ENCODE results near the gene COX5A. TPM values are rescaled to one million over a fixed set of nuclear protein-coding genes. Genes with fewer than 3 reads are reported as not detected.
A peak's percentile ranks its signal among the peaks of the same experiment; 100 is the strongest.

The COX5A gene
- total and polyA plus RNA-seq, 2 of the 13 experiments (the other 11 are each of a cell fraction or from before 2014, with no cell fraction given): 158 to 218 TPM

DNA sequence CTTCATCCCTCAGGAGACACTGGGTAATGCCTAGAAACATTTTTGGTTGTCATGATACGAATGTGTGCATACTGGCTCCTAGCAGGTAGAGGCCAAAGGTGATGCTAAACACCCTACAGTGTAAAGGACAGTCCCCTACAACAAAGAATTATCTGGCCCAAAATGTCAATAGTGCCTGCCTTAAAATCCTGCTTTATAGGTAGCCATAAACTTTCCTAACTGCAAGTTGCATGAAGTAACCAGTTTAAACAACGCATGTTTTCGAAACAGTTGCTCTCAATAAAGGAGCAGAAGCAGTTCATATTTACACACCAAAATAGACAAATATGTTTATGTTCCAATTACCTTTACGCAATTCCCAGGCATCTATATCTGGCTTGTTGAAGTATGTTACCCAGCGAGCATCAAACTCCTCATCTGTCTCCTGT lies 9.1 kb downstream of the COX5A start (continued):
- TF ChIP-seq, protein P1, sequence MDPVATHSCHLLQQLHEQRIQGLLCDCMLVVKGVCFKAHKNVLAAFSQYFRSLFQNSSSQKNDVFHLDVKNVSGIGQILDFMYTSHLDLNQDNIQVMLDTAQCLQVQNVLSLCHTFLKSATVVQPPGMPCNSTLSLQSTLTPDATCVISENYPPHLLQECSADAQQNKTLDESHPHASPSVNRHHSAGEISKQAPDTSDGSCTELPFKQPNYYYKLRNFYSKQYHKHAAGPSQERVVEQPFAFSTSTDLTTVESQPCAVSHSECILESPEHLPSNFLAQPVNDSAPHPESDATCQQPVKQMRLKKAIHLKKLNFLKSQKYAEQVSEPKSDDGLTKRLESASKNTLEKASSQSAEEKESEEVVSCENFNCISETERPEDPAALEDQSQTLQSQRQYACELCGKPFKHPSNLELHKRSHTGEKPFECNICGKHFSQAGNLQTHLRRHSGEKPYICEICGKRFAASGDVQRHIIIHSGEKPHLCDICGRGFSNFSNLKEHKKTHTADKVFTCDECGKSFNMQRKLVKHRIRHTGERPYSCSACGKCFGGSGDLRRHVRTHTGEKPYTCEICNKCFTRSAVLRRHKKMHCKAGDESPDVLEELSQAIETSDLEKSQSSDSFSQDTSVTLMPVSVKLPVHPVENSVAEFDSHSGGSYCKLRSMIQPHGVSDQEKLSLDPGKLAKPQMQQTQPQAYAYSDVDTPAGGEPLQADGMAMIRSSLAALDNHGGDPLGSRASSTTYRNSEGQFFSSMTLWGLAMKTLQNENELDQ (CRISPR knock-in tag; IDR thresholded peaks at IDR 0.05; ENCODE audit: borderline replicate concordance): no peak
- TF ChIP-seq ZNF7 (CRISPR knock-in tag; IDR thresholded peaks at IDR 0.05): no peak
- TF ChIP-seq IRF2 (CRISPR knock-in tag; IDR thresholded peaks at IDR 0.05): no peak
- no peak for TF ChIP-seq ZNF34 (CRISPR knock-in tag; IDR thresholded peaks at IDR 0.05; ENCODE audit: borderline replicate concordance)
- no peak for TF ChIP-seq ZKSCAN1 (IDR thresholded peaks at IDR 0.05; ENCODE audit: low read length)
- no peak for TF ChIP-seq SNRNP70 (IDR thresholded peaks at IDR 0.05; ENCODE audit: low read depth, low read length)
- no peak for TF ChIP-seq ZNF136 (CRISPR knock-in tag; IDR thresholded peaks at IDR 0.05; ENCODE audit: low read depth)
- TF ChIP-seq CEBPG (CRISPR knock-in tag; IDR thresholded peaks at IDR 0.05): peak; percentile 71
- TF ChIP-seq SMAD9 (CRISPR knock-in tag; IDR thresholded peaks at IDR 0.05): no peak
- no peak for TF ChIP-seq ZNF337 (CRISPR knock-in tag; IDR thresholded peaks at IDR 0.05; ENCODE audit: borderline replicate concordance, low read depth)
- no peak for TF ChIP-seq ZNF296 (CRISPR knock-in tag; conservative IDR thresholded peaks at IDR 0.05)
- TF ChIP-seq ZFY (CRISPR knock-in tag; IDR thresholded peaks at IDR 0.05): no peak
- TF ChIP-seq MAFF (IDR thresholded peaks at IDR 0.05; ENCODE audit: low read depth, low read length): no peak
- TF ChIP-seq GATAD2A (CRISPR knock-in tag; IDR thresholded peaks at IDR 0.05): peak; percentile 86
- TF ChIP-seq, protein P2, sequence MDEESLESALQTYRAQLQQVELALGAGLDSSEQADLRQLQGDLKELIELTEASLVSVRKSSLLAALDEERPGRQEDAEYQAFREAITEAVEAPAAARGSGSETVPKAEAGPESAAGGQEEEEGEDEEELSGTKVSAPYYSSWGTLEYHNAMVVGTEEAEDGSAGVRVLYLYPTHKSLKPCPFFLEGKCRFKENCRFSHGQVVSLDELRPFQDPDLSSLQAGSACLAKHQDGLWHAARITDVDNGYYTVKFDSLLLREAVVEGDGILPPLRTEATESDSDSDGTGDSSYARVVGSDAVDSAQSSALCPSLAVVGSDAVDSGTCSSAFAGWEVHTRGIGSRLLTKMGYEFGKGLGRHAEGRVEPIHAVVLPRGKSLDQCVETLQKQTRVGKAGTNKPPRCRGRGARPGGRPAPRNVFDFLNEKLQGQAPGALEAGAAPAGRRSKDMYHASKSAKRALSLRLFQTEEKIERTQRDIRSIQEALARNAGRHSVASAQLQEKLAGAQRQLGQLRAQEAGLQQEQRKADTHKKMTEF (CRISPR knock-in tag; IDR thresholded peaks at IDR 0.05): 0 out of 2 replicates have a peak, but pooled peaks have one; percentile 19
- TF ChIP-seq PCBP2 (optimal IDR thresholded peaks at IDR 0.05; ENCODE audit: low read depth, low read length, poor library complexity, severe bottlenecking): no peak
- no peak for TF ChIP-seq MLLT10 (CRISPR knock-in tag; IDR thresholded peaks at IDR 0.05)
- TF ChIP-seq CREM (IDR thresholded peaks at IDR 0.05): peak; percentile 31; the same call in 1 of the 2 replicates
- TF ChIP-seq CREM (CRISPR knock-in tag; IDR thresholded peaks at IDR 0.05): no peak
- TF ChIP-seq DMAP1 (CRISPR knock-in tag; IDR thresholded peaks at IDR 0.05): no peak
- TF ChIP-seq NCOR1 (IDR thresholded peaks at IDR 0.05; ENCODE audit: borderline replicate concordance, low read length): no peak
- TF ChIP-seq FOXO1 (CRISPR knock-in tag; IDR thresholded peaks at IDR 0.05): peak; percentile 33; the same call in 1 of the 2 replicates
- TF ChIP-seq FLYWCH1 (CRISPR knock-in tag; IDR thresholded peaks at IDR 0.05): no peak
- no peak for TF ChIP-seq ELF3 (CRISPR knock-in tag; IDR thresholded peaks at IDR 0.05)
- TF ChIP-seq MTA3 (CRISPR knock-in tag; IDR thresholded peaks at IDR 0.05): no peak
- TF ChIP-seq ZIK1 (CRISPR knock-in tag; IDR thresholded peaks at IDR 0.05; ENCODE audit: borderline replicate concordance, low read depth): no peak
- TF ChIP-seq ZNF44 (CRISPR knock-in tag; IDR thresholded peaks at IDR 0.05): no peak
- no peak for TF ChIP-seq KDM1A (CRISPR knock-in tag; IDR thresholded peaks at IDR 0.05)
- TF ChIP-seq, protein P3, sequence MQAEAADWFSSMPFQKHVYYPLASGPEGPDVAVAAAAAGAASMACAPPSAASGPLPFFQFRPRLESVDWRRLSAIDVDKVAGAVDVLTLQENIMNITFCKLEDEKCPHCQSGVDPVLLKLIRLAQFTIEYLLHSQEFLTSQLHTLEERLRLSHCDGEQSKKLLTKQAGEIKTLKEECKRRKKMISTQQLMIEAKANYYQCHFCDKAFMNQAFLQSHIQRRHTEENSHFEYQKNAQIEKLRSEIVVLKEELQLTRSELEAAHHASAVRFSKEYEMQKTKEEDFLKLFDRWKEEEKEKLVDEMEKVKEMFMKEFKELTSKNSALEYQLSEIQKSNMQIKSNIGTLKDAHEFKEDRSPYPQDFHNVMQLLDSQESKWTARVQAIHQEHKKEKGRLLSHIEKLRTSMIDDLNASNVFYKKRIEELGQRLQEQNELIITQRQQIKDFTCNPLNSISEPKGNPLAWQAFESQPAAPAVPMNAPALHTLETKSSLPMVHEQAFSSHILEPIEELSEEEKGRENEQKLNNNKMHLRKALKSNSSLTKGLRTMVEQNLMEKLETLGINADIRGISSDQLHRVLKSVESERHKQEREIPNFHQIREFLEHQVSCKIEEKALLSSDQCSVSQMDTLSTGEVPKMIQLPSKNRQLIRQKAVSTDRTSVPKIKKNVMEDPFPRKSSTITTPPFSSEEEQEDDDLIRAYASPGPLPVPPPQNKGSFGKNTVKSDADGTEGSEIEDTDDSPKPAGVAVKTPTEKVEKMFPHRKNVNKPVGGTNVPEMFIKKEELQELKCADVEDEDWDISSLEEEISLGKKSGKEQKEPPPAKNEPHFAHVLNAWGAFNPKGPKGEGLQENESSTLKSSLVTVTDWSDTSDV (CRISPR knock-in tag; IDR thresholded peaks at IDR 0.05): no peak
- TF ChIP-seq SP140L (CRISPR knock-in tag; IDR thresholded peaks at IDR 0.05; ENCODE audit: borderline replicate concordance): no peak

All from HepG2 (cell line).